Ishikawa (cell line): ENCODE results near the gene OR52E8.

ENCODE experiments used
- CEBPB ChIP-seq: IDR thresholded peaks from 2 replicates; pipeline ENCODE4 v1.6.1; 2012
- RAD21 ChIP-seq: IDR thresholded peaks from 2 replicates; pipeline ENCODE4 v1.6.1; 2012; ENCODE audit warnings: low read depth
- TEAD4 ChIP-seq: IDR thresholded peaks from 2 replicates; pipeline ENCODE4 v1.6.1; 2012

- TF ChIP-seq CEBPB (no peak), TEAD4 (no peak), RAD21 (no peak)
Measured at GRCh38 chr11:5857590-5857989, at the start of gene OR52E8.
